ENCODE measurements around the gene WDFY2.

The WDFY2 gene

DNA sequence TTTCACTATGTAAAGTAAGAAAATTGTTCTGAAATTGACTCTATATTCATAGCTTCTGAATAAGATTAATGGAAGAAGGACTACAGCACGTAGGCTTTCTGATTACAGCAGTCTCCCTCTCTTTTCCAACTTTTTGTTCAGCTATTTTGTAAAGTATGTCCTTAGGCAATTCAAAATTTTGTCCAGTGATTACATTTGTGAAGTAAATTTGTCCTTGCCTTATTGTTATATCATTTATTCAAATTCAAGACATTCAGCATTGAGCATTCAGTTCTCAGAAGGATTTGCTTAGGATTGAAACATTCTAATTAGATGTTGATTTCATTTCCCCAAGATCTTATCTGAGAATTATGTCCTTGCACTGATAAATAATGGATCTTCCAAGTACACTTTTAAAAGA is 76.6 kb downstream of the WDFY2 start:
- TF ChIP-seq CTCF (IDR thresholded peaks at IDR 0.05; ENCODE audit: low read depth, low read length) = no peak
- H3K4me3 ChIP-seq (ENCODE audit: low read depth, low read length) = no peak overlapping the region
- in situ Hi-C loops (cut with HindIII; ENCODE audit: low sequenced_read_pairs) = no loop called here
- no peak for DNase-seq (ENCODE audit: low read depth, low spot score)

- TF ChIP-seq CTCF (IDR thresholded peaks at IDR 0.05; ENCODE audit: low read depth, low read length) = no peak
- no peak for DNase-seq (ENCODE audit: low read depth, low spot score)
- H3K4me3 ChIP-seq (ENCODE audit: low read depth, low read length) = no peak overlapping the region
- in situ Hi-C loops (cut with HindIII; ENCODE audit: low sequenced_read_pairs) = no loop called here
These were observed 80.0 kb downstream of the WDFY2 start for GRCh38 chr13:51663973-51664957.

GRCh38 chr13:51665456-51665855 is 81.2 kb downstream of the WDFY2 start:
- DNase-seq (ENCODE audit: low read depth, low spot score) = no peak

DNA sequence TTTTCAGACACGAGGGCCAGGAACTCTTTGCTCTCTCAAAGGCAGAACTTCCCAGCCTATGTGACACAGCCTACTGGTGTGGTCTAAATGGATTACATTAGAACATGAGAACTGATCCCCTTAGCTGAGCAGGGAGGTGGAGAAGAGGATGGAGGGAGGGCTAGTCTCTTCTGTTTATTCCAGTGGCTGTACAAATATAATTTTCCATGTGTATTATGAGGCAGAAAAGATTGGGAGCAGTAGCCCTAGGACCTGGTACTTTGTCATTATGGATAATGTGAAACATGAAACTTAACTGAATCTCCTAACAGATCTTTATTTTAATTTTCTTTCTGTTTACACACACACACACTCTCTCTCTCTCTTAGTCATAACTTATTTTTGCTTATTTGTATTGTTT is 82.1 kb downstream of the WDFY2 start:
- H3K4me3 ChIP-seq (ENCODE audit: low read depth, low read length) = no peak overlapping the region
- no peak for TF ChIP-seq CTCF (IDR thresholded peaks at IDR 0.05; ENCODE audit: low read depth, low read length)
- in situ Hi-C loops (cut with HindIII; ENCODE audit: low sequenced_read_pairs) = no loop called here
- DNase-seq (ENCODE audit: low read depth, low spot score) = no peak

More at GRCh38 chr13:51665456-51665855, 81.2 kb downstream of the WDFY2 start:
- H3K4me3 ChIP-seq (ENCODE audit: low read depth, low read length) = no peak overlapping the region
- in situ Hi-C loops (cut with HindIII; ENCODE audit: low sequenced_read_pairs) = no loop called here
- no peak for TF ChIP-seq CTCF (IDR thresholded peaks at IDR 0.05; ENCODE audit: low read depth, low read length)

DNA sequence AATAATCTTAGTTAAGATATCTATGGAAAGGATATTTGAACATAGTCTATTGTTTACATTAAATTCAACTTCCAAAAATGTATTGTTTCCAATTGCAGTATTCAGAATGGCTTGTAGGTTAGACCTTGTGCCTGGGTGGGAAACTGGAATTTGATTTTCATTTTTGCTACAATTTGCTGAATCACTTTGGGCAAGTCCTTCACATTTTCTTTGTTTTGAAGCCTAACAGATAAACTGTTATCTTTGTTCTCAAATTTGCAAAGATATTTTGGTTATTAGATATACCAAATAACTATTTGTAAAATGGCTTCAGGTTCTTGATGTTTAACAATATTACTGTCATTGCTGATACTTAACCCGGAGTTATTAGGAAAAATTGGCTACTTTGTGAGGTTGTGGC is 82.6 kb downstream of the WDFY2 start:
- in situ Hi-C loops (cut with HindIII; ENCODE audit: low sequenced_read_pairs) = no loop called here
- no peak overlapping the region for H3K4me3 ChIP-seq (ENCODE audit: low read depth, low read length)
- no peak for DNase-seq (ENCODE audit: low read depth, low spot score)
- TF ChIP-seq CTCF (IDR thresholded peaks at IDR 0.05; ENCODE audit: low read depth, low read length) = no peak

- no peak overlapping the region for H3K4me3 ChIP-seq (ENCODE audit: low read depth, low read length)
- no peak for TF ChIP-seq CTCF (IDR thresholded peaks at IDR 0.05; ENCODE audit: low read depth, low read length)
- in situ Hi-C loops (cut with HindIII; ENCODE audit: low sequenced_read_pairs) = no loop called here
- DNase-seq (ENCODE audit: low read depth, low spot score) = no peak
These were observed 84.4 kb downstream of the WDFY2 start for GRCh38 chr13:51668580-51669195.
